NCI-H2107 treated with DMSO at 0.1 percent for 48 hours (cell line): ENCODE results near the gene SLC26A6.

Source experiments
- DNase-seq: peaks from one replicate; lab custom pipeline; 2025; ENCODE audit not compliant: unreplicated experiment; lab: John Stamatoyannopoulos, UW

Gene SLC26A6

GRCh38 chr3:48581621-48582481 is 53.4 kb downstream of the SLC26A6 start:
- no peak for DNase-seq

DNA sequence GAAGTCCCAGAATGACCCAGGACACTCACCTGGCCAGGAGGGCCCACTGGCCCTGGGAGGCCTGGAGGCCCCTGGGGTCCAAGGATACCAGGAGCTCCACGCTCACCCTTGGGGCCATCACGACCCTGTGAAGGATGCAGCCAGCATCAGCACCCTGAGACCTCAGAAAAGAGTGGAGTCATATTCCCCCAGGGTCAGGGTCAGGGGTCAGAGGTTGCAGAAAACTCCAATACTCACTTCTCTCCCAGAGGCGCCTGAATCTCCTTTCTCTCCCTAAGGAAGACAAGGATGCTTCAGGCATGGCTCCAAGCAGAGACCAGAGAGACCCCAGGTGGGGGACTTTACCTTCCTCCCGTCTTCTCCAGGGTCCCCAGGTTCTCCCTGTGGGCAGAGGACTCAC is 58.6 kb downstream of the SLC26A6 start:
- DNase-seq = no peak
